Stimulated activated CD8-positive, alpha-beta memory T cell treated with anti-CD3 and anti-CD28 coated beads, Interleukin-15, amount 100 ng/mL, for 24 hours (primary cell): ENCODE measurements around the gene KRT1.

Source experiments
- DNase-seq: peaks from one replicate; pipeline ENCODE4 v3.0.0-alpha.2; 2020; ENCODE audit warnings: low read depth

The KRT1 gene

DNA sequence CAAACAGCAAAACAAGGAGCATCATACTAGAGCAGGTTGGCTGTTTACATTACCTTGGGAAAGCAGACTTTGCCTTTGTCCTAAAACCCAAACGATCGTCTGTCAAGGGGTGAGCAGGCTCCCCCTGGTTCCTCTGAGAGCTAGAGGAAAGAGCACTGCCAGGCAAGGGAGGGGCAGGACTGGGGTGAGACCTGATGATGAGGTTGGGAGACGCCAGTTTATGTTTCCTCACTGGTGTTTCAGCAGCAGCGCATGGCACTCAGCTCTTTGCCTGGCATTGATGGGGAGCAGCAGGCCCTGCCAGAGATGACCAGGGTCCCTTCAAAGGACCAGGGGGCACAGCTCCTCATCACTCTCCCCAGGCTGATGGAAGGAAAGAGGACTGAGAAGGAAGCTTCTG, 20.3 kb downstream of the KRT1 start:
- no peak for DNase-seq

DNA sequence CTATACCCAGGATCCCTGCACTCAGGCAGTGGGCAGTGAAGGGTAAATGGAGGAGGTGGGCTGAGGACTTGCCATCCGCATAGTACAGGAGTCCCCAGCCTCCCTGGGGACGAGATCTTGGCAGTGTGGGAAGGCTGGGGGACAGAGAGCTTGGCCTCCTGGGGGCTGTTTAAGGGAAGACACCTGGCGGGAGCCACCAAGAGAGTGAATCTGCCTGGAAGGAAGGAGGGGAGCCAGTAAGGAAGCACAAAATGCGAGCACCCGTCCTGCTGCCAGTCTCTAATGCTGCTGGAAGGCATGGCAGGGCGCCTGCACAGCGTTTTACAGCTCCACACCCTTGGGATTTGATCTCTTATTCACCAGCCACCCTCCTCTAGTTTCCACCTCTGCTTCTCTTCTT, 20.8 kb downstream of the KRT1 start:
- DNase-seq: no peak

DNA sequence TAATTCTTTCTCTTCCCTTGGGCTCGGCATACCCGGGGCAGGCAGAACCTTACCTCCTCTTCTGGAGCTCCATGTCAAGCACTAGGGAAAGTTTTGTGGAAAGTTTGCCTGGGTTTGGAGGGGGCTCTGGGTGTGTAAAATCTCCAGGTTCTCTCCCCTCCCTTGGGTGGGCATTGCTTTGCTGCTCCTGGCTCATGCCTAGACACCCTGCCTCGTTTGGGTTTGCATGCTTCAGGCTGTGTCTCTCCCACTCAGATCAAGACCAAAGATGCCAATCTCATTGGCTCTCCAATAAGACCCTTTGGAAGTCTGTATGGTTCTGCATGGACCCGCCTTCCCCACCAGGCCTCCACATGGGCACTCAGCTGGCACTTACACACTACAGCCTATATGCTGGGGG, 22.0 kb downstream of the KRT1 start:
- DNase-seq: no peak

GRCh38 chr12:52657250-52657902, 22.8 kb downstream of the KRT1 start:
- DNase-seq: no peak

GRCh38 chr12:52656616-52657015, 23.6 kb downstream of the KRT1 start:
- DNase-seq: no peak

- DNase-seq: no peak
Measured at GRCh38 chr12:52655720-52656124, 24.5 kb downstream of the KRT1 start.

- no peak for DNase-seq
Measured at GRCh38 chr12:52655251-52655650, 25.0 kb downstream of the KRT1 start.

- no peak for DNase-seq
Measured at GRCh38 chr12:52651726-52652261, 28.4 kb downstream of the KRT1 start, which contains the start of gene KRT2. Gene KRT2, minus strand, starts transcription at chr12:52652211. Its CDS starts 69 bp downstream, at chr12:52652142.

DNA sequence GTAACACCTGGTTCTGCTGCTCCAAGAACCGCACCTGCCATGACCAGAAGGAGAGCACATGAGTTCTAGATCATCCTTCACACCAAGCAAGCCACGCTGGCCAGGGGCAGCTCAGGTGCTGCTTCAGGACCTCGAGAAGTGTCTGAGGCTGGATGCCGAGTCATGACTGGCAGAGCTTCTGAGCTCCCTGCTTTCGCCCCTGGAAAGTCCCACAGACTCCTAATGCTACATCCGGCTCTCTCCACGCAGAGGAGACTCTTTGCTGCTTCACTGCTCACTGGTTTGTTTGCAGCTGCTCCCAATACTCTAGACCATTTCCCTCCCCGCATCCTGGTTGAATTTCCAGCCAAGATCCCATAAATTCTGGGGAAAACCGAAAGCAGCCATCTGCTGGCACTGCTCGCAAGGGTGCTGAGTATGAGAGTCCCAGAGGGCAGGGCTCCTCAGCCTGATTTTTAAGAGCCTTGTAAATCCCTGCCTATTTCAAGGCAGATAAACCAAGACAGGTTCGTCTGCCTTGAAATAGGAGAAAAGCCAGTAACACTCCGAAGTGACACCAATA, 29.6 kb downstream of the KRT1 start:
- no peak for DNase-seq

DNA sequence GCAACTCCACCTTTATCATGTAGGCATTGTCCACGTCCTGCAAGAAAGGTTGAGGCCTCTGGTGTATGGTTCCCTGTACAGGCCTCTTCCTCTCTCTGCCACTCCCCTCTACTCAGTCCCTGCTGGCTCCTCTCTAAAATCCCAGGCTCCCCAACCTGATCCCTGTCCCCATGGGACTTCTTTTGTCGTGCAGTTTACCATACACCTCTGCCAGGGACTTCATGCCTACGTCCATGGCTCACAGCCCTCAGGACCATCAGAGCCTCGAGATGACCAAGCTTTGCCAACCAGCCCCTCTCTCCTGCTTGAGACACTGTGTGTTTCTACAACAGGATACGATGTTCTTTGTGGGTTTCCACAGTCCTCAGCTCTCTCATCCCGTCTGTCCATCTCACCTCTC, 31.1 kb downstream of the KRT1 start:
- no peak for DNase-seq

GRCh38 chr12:52648012-52648550, 32.1 kb downstream of the KRT1 start:
- DNase-seq: no peak

DNA sequence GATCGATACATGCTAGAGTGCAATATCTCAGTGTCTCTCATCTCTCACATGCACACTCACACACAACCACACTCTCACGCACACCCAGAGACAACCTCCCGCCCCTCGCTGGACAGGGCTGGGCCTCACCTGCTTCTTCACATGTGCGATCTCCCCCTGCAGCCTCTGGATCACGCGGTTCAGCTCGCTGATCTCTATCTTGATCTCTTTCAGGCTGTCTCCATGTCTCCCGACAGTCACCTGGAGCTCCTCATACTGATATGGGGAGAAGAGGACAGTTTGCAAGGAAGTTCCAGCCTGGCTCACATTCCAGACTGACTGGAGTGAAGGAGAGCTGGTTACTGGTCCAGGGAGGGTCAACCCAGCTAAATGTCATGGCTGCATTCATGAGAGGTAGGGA, 32.6 kb downstream of the KRT1 start:
- no peak for DNase-seq

- DNase-seq: no peak
Measured at GRCh38 chr12:52646613-52647012, 33.6 kb downstream of the KRT1 start.

DNA sequence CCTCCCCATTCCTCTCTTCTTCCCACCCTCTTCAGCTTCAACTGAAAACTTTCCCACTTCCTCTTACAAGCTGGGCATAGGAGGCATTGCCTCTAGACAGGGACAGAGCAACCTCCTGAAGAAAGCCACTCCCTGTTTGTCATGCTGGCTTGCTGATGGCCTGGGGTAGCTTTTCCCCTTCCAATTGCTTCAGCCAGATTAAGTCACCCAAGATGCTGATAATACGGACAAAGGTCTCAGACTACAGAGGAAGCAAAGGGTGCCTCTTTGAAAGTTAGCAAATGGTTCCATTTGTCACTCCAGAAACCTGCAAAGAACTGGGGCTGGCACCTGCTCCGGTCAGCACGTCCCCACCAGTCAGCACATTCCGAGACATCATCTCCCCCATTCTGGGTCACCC, 34.2 kb downstream of the KRT1 start:
- DNase-seq: no peak

DNA sequence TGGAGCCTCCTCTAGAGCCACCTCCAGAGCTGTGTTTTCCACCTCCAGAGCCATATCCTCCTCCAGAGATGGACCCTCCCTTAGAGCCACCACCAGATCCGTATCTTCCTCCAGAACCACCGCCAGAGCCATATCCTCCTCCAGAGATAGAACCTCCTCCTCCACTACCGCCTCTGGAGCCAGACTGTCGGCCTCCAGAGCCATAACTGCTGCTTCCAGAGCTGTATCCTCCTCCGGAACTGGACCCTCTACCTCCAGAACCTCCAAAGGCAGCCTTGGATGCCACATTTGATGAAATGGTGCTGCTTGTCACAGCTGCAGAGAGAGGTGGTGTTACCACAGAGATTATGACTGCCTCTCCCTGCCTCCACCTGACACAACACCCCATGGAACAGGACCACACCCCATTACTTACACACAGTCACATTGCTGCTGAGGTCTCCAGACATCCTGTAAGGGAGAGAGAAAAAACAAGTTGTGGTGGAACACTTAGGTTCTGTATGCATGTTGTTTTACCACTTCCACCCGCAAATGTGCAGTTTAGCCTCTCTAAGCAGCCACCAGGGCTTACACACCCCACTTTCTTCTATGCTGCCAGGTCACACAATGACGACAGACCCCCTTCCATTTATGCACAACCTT, 35.0 kb downstream of the KRT1 start:
- DNase-seq: no peak

- no peak for DNase-seq
Measured at GRCh38 chr12:52644078-52644415, 36.2 kb downstream of the KRT1 start.

GRCh38 chr12:52643233-52644077, 36.8 kb downstream of the KRT1 start:
- DNase-seq: no peak

DNA sequence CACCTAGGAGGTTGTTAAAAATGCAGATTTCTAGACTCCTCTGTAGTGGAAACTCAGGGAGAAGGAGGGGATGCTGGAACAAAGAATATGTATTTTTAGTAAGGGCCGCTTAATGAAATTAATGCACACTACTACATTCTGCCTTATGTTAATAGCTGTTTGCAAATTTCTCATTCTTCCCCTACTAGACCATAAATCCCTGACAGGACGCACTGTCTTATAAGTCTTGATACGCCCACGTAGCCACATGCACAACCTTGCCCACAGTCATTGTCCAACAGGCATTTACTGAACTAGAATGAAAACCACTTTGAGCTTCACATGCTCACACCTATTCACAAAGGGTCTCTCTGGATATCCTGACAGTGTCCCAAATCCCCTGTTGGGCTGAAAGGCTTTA, 38.7 kb downstream of the KRT1 start:
- no peak for DNase-seq

DNA sequence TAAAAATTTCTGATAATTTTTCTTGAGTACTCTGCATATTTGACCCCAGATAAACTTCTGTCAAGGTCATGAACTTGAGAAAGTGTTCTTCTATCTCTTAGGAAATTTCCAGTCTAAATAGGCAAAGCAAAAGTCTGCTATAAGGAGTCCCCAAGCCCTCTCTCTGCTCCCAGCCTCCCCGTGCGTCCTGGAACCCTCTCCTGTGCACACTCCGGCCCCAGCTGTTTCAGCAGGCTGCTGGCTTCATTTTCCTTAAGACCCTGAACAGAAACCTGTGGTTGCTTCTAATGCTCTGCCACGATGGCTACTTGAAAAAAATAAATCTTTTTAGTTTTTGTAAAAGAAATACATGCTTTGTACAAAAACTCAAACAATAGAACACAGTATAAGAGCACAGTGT, 42.9 kb downstream of the KRT1 start:
- no peak for DNase-seq

DNA sequence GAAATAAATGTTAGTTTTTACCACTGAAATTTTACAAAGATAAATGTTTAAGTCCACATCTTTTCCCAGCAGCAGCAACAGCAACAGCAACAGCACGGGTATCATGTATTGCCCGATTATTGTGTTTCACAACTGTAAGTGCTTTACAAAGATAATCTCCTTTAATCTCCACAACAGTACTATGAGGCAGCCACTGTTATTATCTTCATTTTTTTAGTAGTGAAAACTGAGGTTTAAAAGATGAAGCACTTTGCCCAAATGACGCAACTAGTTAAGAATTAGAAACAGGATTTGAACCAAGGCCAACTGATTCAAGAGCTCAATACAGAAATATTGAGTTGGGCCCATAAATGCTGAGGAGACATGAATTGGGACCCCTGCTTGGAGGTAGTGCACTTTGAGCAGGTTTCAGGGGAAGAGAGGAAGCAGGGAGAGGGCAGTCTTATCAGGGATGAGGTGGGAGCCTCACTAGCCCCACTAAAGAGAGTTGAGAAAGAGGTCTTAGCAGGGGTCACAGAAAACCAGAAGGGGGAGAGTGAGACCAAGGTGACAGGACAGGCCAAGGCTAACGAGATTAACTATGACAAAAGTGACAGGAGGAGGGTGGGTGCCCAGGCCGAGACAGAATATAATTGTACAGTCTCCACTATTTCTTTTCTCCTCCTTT, 43.5 kb downstream of the KRT1 start:
- no peak for DNase-seq

- DNase-seq: no peak
Measured at GRCh38 chr12:52636189-52636588, 44.0 kb downstream of the KRT1 start.
